GM23338 (cell line): ENCODE results near the gene HSPG2. TPM values are rescaled to one million over a fixed set of nuclear protein-coding genes. Genes with fewer than 3 reads are reported as not detected.

Experiments used
- ATAC-seq: fragments of 200-7000 bp; cut with Tn5 transposase; 3 replicates; pipeline ENCODE4 v1.9.1; 2020
- DNase-seq: peaks from one replicate; pipeline ENCODE4 v3.0.0-alpha.2; 2015; ENCODE audit warnings: low spot score
- H2AFZ ChIP-seq: fragments of 200-600 bp; sonication (generic); 2 replicates; pipeline ENCODE4 v1.8.0; 2016; ENCODE audit warnings: antibody characterized with exemption, mild to moderate bottlenecking, moderate library complexity
- H3F3A ChIP-seq: fragments of 200-600 bp; sonication (generic); replicated peaks from 2 replicates; pipeline ENCODE4 v1.8.0; 2017; ENCODE audit warnings: antibody characterized with exemption, mixed run types, low read depth
- H3K27ac ChIP-seq: fragments of 200-600 bp; sonication (generic); 2 replicates; pipeline ENCODE4 v1.6.1; 2016; ENCODE audit warnings: low read depth
- H3K27me3 ChIP-seq: fragments of 200-600 bp; sonication (generic); 2 replicates; pipeline ENCODE4 v1.8.0; 2016; ENCODE audit warnings: mild to moderate bottlenecking, mixed run types, moderate library complexity; ENCODE audit not compliant: insufficient read depth
- H3K36me3 ChIP-seq: fragments of 200-600 bp; sonication (generic); 2 replicates; pipeline ENCODE4 v1.8.0; 2016; ENCODE audit warnings: mild to moderate bottlenecking; ENCODE audit not compliant: insufficient read depth
- H3K4me1 ChIP-seq: fragments of 200-600 bp; sonication (generic); 2 replicates; pipeline ENCODE4 v1.8.0; 2016; ENCODE audit warnings: mild to moderate bottlenecking, moderate library complexity; ENCODE audit not compliant: insufficient read depth
- H3K4me2 ChIP-seq: fragments of 200-600 bp; sonication (generic); 2 replicates; pipeline ENCODE4 v1.7.1; 2017; ENCODE audit warnings: mixed run types
- H3K4me3 ChIP-seq: fragments of 200-600 bp; sonication (generic); 2 replicates; pipeline ENCODE4 v1.6.1; 2016; ENCODE audit warnings: mixed run types
- H3K79me2 ChIP-seq: fragments of 200-600 bp; sonication (generic); replicated peaks from 2 replicates; pipeline ENCODE4 v1.8.0; 2017; ENCODE audit warnings: mild to moderate bottlenecking; ENCODE audit not compliant: insufficient read depth
- H3K9me2 ChIP-seq: fragments of 200-600 bp; sonication (generic); 2 replicates; pipeline ENCODE4 v1.8.0; 2017; ENCODE audit not compliant: insufficient read depth
- H4K20me1 ChIP-seq: fragments of 200-600 bp; sonication (generic); replicated peaks from 2 replicates; pipeline ENCODE4 v1.8.0; 2017; ENCODE audit warnings: mild to moderate bottlenecking; ENCODE audit not compliant: insufficient read depth
- H3K27ac Mint-ChIP-seq: 2 replicates; pipeline ENCODE4 v1.8.0; 2020; ENCODE audit warnings: inconsistent platforms, mild to moderate bottlenecking, moderate library complexity, mixed read lengths
- H3K27me3 Mint-ChIP-seq: 3 replicates; pipeline ENCODE4 v1.8.0; 2022; ENCODE audit warnings: low read depth, mild to moderate bottlenecking, moderate library complexity, mixed read lengths, inconsistent platforms; ENCODE audit not compliant: insufficient read depth, poor library complexity
- H3K36me3 Mint-ChIP-seq: 3 replicates; pipeline ENCODE4 v1.8.0; 2021; ENCODE audit warnings: low read depth, mild to moderate bottlenecking, inconsistent platforms, moderate library complexity, mixed read lengths
- H3K4me1 Mint-ChIP-seq: 3 replicates; pipeline ENCODE4 v1.8.0; 2020; ENCODE audit warnings: mild to moderate bottlenecking, inconsistent platforms, mixed read lengths
- H3K4me3 Mint-ChIP-seq: 3 replicates; pipeline ENCODE4 v1.8.0; 2021; ENCODE audit warnings: moderate library complexity, mild to moderate bottlenecking, inconsistent platforms, mixed read lengths
- H3K9me3 Mint-ChIP-seq: 3 replicates; pipeline ENCODE4 v1.8.0; 2020; ENCODE audit warnings: moderate library complexity, mild to moderate bottlenecking, inconsistent platforms, mixed read lengths
- CREB1 ChIP-seq: fragments of 250-450 bp; sonication (Bioruptor Pico); IDR thresholded peaks from 2 replicates; pipeline ENCODE4 v1.5.0; 2020; ENCODE audit warnings: low read depth, mild to moderate bottlenecking, moderate library complexity
- EZH2 ChIP-seq: fragments of 200-600 bp; sonication (generic); IDR thresholded peaks from one replicate; pipeline ENCODE4 v1.8.0; 2017; ENCODE audit warnings: antibody characterized with exemption, mild to moderate bottlenecking, low read depth; ENCODE audit not compliant: unreplicated experiment
- EZH2phosphoT487 ChIP-seq: fragments of 200-600 bp; sonication (generic); IDR thresholded peaks from one replicate; pipeline ENCODE4 v1.8.1; 2018; ENCODE audit warnings: antibody characterized with exemption; ENCODE audit not compliant: unreplicated experiment
- JUNB ChIP-seq: IDR thresholded peaks from one replicate; pipeline ENCODE4 v1.6.1; 2016; ENCODE audit warnings: antibody characterized with exemption; ENCODE audit not compliant: unreplicated experiment
- NANOG ChIP-seq: IDR thresholded peaks from 2 replicates; pipeline ENCODE4 v1.6.1; 2016; ENCODE audit warnings: antibody characterized with exemption, borderline replicate concordance
- POLR2AphosphoS5 ChIP-seq: IDR thresholded peaks from 2 replicates; pipeline ENCODE4 v1.6.1; 2016; ENCODE audit warnings: antibody characterized with exemption, low read depth
- STAT1 ChIP-seq: IDR thresholded peaks from one replicate; pipeline ENCODE4 v1.6.1; 2016; ENCODE audit warnings: antibody characterized with exemption; ENCODE audit not compliant: unreplicated experiment
- ZNF114 ChIP-seq: fragments of 250-450 bp; sonication (Bioruptor Pico); IDR thresholded peaks from 2 replicates; pipeline ENCODE4 v1.5.0; 2020; ENCODE audit warnings: mild to moderate bottlenecking, moderate library complexity
- ZNF331 ChIP-seq: fragments of 250-450 bp; sonication (Bioruptor Pico); IDR thresholded peaks from 2 replicates; pipeline ENCODE4 v1.5.0; 2020; ENCODE audit warnings: low read depth, mild to moderate bottlenecking, moderate library complexity
- polyA plus RNA-seq: library from polyadenylated mRNA; unstranded; fragments of >200 nt; fragmentation: Nextera tagmentation; extraction: Ambion mirVana; gene quantifications from 2 replicates; pipeline ENCODE4 v1.2.1, GENCODE V29; 2016
- total RNA-seq: library from RNA; depleted of rRNA; stranded (reverse); fragments of >200 nt; shearing (Covaris generic); gene quantifications from 2 replicates; pipeline ENCODE4 v1.2.3, GENCODE V29; 2014
- TF ChIP-seq, protein P1 (sequence below): fragments of 250-450 bp; sonication (Bioruptor Pico); IDR thresholded peaks from 2 replicates; pipeline ENCODE4 v1.5.0; 2020; ENCODE audit warnings: mild to moderate bottlenecking, moderate library complexity
- TF ChIP-seq, protein P2 (sequence below): IDR thresholded peaks from 2 replicates; pipeline ENCODE4 v1.6.1; 2016; ENCODE audit warnings: antibody characterized with exemption
- TF ChIP-seq, protein P3 (sequence below): IDR thresholded peaks from one replicate; pipeline ENCODE4 v1.6.1; 2018; ENCODE audit warnings: antibody characterized with exemption; ENCODE audit not compliant: unreplicated experiment
- TF ChIP-seq, protein P4 (sequence below), 2 experiments: fragments of 200-600 bp in 1 of 2; sonication (generic) in 1 of 2; conservative IDR thresholded peaks; 2 replicates each; pipeline versions ENCODE4 v1.5.1 to v1.6.1; 2016 to 2017; ENCODE audit warnings: antibody characterized with exemption in 2 of 2, low read depth in 2 of 2, mild to moderate bottlenecking in 2 of 2, moderate library complexity in 1 of 2

The HSPG2 gene
- total and polyA plus RNA-seq, 2 experiments from 2014 or later = 14.9 to 70.8 TPM

DNA sequence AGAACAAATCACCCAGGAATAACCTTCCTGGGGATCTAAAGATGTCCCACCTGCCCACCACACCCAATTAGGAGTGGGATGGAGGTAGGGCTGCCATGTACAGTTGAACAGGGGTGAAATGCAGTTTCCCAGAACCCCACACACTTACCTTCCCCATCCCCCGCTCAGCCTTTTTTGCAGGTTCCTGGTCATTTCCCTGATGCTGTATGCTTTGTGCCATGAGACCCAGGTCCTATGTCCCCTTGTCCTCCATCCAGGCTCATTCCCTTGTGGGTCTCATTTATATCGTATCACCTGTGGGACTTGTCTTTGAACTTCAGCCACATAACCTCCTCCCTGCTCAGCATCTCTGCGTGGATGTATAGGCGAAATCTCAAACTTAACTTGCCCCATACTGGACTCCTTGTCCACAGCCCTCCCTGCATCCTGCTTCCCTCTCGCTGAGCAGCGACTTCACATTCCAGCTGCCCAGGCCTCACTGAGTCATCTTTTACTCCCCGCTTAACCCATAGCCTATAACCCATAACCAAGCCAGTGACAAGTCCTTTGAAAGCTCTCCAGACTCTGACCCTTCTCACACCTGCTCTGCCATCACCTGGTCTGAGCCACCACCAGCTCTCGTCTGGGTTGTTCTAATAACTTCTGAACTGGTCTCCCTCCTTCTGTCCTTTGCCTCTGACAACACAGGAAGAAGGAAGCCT lies 120.4 kb downstream of the HSPG2 start:
- Histone ChIP-seq H2AFZ (no peak overlapping the region), H3K27me3 (peaks cover 5% of the 10 kb centered on the region; the same call in 1 of the 2 replicates), H3K79me2 (no peaks in the 10 kb centered on the region), H3K27ac (no peak overlapping the region), H3K9me2 (no peaks in the 10 kb centered on the region), H3K36me3 (no peaks in the 10 kb centered on the region), H3K4me1 (peaks cover 3% of the 10 kb centered on the region; the same call in 1 of the 2 replicates), H3K4me2 (no peak overlapping the region), H4K20me1 (no peaks in the 10 kb centered on the region), H3K4me3 (no peak overlapping the region), H3F3A (peaks cover 16% of the 10 kb centered on the region; the same call in 1 of the 2 replicates)
- H3K27ac Mint-ChIP-seq = no peak overlapping the region
- H3K27me3 Mint-ChIP-seq = peaks cover 6% of the 10 kb centered on the region
- no peak for ATAC-seq
- H3K36me3 Mint-ChIP-seq = peaks cover 8% of the 10 kb centered on the region; the same call in 2 of the 3 replicates
- no peak overlapping the region for H3K4me3 Mint-ChIP-seq
- TF ChIP-seq ZNF114 (CRISPR knock-in tag) (no peak), NANOG (no peak), STAT1 (no peak), ZNF331 (no peak), POLR2AphosphoS5 (no peak), EZH2 (no peak), EZH2phosphoT487 (no peak), JUNB (no peak), CREB1 (CRISPR knock-in tag) (no peak)
- TF ChIP-seq, protein P1, sequence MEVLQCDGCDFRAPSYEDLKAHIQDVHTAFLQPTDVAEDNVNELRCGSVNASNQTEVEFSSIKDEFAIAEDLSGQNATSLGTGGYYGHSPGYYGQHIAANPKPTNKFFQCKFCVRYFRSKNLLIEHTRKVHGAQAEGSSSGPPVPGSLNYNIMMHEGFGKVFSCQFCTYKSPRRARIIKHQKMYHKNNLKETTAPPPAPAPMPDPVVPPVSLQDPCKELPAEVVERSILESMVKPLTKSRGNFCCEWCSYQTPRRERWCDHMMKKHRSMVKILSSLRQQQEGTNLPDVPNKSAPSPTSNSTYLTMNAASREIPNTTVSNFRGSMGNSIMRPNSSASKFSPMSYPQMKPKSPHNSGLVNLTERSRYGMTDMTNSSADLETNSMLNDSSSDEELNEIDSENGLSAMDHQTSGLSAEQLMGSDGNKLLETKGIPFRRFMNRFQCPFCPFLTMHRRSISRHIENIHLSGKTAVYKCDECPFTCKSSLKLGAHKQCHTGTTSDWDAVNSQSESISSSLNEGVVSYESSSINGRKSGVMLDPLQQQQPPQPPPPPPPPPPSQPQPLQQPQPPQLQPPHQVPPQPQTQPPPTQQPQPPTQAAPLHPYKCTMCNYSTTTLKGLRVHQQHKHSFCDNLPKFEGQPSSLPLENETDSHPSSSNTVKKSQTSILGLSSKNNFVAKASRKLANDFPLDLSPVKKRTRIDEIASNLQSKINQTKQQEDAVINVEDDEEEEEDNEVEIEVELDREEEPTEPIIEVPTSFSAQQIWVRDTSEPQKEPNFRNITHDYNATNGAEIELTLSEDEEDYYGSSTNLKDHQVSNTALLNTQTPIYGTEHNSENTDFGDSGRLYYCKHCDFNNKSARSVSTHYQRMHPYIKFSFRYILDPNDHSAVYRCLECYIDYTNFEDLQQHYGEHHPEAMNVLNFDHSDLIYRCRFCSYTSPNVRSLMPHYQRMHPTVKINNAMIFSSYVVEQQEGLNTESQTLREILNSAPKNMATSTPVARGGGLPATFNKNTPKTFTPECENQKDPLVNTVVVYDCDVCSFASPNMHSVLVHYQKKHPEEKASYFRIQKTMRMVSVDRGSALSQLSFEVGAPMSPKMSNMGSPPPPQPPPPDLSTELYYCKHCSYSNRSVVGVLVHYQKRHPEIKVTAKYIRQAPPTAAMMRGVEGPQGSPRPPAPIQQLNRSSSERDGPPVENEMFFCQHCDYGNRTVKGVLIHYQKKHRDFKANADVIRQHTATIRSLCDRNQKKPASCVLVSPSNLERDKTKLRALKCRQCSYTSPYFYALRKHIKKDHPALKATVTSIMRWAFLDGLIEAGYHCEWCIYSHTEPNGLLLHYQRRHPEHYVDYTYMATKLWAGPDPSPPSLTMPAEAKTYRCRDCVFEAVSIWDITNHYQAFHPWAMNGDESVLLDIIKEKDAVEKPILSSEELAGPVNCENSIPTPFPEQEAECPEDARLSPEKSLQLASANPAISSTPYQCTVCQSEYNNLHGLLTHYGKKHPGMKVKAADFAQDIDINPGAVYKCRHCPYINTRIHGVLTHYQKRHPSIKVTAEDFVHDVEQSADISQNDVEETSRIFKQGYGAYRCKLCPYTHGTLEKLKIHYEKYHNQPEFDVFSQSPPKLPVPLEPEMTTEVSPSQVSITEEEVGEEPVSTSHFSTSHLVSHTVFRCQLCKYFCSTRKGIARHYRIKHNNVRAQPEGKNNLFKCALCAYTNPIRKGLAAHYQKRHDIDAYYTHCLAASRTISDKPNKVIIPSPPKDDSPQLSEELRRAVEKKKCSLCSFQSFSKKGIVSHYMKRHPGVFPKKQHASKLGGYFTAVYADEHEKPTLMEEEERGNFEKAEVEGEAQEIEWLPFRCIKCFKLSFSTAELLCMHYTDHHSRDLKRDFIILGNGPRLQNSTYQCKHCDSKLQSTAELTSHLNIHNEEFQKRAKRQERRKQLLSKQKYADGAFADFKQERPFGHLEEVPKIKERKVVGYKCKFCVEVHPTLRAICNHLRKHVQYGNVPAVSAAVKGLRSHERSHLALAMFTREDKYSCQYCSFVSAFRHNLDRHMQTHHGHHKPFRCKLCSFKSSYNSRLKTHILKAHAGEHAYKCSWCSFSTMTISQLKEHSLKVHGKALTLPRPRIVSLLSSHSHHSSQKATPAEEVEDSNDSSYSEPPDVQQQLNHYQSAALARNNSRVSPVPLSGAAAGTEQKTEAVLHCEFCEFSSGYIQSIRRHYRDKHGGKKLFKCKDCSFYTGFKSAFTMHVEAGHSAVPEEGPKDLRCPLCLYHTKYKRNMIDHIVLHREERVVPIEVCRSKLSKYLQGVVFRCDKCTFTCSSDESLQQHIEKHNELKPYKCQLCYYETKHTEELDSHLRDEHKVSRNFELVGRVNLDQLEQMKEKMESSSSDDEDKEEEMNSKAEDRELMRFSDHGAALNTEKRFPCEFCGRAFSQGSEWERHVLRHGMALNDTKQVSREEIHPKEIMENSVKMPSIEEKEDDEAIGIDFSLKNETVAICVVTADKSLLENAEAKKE (CRISPR knock-in tag) = no peak
- TF ChIP-seq, protein P2, sequence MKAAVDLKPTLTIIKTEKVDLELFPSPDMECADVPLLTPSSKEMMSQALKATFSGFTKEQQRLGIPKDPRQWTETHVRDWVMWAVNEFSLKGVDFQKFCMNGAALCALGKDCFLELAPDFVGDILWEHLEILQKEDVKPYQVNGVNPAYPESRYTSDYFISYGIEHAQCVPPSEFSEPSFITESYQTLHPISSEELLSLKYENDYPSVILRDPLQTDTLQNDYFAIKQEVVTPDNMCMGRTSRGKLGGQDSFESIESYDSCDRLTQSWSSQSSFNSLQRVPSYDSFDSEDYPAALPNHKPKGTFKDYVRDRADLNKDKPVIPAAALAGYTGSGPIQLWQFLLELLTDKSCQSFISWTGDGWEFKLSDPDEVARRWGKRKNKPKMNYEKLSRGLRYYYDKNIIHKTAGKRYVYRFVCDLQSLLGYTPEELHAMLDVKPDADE = no peak
- TF ChIP-seq, protein P3, sequence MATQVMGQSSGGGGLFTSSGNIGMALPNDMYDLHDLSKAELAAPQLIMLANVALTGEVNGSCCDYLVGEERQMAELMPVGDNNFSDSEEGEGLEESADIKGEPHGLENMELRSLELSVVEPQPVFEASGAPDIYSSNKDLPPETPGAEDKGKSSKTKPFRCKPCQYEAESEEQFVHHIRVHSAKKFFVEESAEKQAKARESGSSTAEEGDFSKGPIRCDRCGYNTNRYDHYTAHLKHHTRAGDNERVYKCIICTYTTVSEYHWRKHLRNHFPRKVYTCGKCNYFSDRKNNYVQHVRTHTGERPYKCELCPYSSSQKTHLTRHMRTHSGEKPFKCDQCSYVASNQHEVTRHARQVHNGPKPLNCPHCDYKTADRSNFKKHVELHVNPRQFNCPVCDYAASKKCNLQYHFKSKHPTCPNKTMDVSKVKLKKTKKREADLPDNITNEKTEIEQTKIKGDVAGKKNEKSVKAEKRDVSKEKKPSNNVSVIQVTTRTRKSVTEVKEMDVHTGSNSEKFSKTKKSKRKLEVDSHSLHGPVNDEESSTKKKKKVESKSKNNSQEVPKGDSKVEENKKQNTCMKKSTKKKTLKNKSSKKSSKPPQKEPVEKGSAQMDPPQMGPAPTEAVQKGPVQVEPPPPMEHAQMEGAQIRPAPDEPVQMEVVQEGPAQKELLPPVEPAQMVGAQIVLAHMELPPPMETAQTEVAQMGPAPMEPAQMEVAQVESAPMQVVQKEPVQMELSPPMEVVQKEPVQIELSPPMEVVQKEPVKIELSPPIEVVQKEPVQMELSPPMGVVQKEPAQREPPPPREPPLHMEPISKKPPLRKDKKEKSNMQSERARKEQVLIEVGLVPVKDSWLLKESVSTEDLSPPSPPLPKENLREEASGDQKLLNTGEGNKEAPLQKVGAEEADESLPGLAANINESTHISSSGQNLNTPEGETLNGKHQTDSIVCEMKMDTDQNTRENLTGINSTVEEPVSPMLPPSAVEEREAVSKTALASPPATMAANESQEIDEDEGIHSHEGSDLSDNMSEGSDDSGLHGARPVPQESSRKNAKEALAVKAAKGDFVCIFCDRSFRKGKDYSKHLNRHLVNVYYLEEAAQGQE = no peak
- TF ChIP-seq, protein P4, sequence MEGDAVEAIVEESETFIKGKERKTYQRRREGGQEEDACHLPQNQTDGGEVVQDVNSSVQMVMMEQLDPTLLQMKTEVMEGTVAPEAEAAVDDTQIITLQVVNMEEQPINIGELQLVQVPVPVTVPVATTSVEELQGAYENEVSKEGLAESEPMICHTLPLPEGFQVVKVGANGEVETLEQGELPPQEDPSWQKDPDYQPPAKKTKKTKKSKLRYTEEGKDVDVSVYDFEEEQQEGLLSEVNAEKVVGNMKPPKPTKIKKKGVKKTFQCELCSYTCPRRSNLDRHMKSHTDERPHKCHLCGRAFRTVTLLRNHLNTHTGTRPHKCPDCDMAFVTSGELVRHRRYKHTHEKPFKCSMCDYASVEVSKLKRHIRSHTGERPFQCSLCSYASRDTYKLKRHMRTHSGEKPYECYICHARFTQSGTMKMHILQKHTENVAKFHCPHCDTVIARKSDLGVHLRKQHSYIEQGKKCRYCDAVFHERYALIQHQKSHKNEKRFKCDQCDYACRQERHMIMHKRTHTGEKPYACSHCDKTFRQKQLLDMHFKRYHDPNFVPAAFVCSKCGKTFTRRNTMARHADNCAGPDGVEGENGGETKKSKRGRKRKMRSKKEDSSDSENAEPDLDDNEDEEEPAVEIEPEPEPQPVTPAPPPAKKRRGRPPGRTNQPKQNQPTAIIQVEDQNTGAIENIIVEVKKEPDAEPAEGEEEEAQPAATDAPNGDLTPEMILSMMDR (conservative IDR thresholded peaks at IDR 0.05; ENCODE audit: low read depth in 2 of 2) = no peak
- no peaks in the 10 kb centered on the region; the same call in 2 of the 3 replicates for H3K9me3 Mint-ChIP-seq
- peaks cover 17% of the 10 kb centered on the region for H3K4me1 Mint-ChIP-seq
- DNase-seq = no peak
